GM19025 (cell line): Measurements from ENCODE around the gene SSBP3.
"Not testable (repeated sequence)": the region's sequence is repeated elsewhere in the genome, so short reads cannot be mapped to it uniquely, and the experiment has no call there.

Experiments used
- ATAC-seq: cut with Tn5 transposase; IDR thresholded peaks from one replicate; pipeline ENCODE4 v1.9.1; 2021; ENCODE audit warnings: mild to moderate bottlenecking, low read depth, moderate library complexity; ENCODE audit not compliant: unreplicated experiment

Gene SSBP3

GRCh38 chr1:54229281-54229891, 176.8 kb downstream of the SSBP3 start:
- no peak for ATAC-seq

GRCh38 chr1:54228638-54229079, 177.5 kb downstream of the SSBP3 start:
- ATAC-seq, result no peak

DNA sequence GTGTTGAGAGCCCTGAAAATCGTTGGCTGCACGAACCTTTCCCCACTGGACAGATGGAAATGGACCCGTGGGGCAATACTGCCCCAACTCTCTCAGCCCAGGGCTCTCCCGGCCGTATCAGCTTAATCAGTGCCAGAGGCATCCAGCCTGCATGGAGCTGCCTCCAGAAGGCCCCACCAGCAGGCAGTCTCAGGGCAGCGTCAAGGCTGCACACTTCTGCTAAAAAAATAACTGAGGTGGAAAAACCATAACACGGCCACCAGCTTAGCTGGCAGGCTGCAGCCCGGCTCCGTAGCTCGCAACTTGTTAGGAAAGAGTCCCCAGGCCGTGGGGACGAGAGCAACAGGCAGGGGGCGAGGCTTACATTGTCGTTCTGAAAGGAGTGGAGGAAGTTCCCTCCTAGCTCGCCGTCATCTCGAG, 178.3 kb downstream of the SSBP3 start:
- no peak for ATAC-seq

DNA sequence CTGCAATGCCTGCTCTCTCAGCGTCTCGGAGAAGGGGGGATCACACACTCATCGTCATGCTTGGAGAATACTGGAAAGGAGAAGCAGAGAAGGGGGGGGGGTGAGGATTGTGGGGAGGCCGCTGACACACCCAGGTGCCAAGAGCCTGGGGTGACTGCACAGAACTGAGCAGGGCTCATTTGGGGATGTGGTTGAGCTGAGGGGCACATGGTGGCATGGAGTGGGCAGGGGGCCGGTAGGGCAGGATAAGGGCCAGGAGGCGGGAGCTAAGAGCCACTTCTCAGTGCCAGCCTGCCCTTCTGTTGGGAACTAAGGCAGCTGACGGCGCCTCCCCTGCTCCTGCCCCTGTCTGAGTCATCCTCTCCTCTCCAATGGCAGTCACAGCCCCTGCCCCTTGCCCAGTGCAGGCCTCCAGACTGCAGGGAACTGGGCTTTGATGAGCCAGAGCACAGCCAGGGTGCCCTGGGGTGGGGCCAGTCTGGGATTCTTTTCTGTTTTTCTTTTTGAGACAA, 179.0 kb downstream of the SSBP3 start:
- no peak for ATAC-seq

DNA sequence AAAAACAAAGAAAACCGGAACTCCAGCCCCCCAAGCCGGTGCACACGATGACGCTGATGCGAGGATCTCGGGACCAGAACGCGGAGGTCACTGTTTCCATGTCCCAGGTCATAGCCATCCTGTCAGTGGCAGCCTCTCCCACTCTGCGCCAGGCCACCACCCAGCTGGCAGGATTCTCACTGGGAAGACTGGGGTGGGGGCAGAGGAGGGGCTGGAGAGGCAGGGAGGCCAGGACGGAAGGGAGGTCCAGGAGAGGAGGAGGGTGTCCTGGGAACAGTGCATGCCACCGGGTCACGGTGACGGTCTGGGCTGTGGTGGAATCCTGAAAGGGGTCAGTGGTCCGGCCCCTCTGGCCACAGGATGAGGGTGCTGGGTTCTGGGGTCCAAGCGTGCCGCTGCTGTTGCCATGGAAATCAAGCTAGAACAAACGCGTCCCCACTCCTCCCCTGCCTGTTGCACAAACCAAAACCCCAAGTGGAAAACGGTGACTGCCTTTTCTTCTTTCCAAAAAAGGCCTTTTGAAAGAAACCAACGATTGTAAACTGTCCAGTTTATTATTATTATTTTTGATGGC, 180.1 kb downstream of the SSBP3 start:
- no peak for ATAC-seq

GRCh38 chr1:54225378-54225777, 180.8 kb downstream of the SSBP3 start:
- ATAC-seq, result no peak

DNA sequence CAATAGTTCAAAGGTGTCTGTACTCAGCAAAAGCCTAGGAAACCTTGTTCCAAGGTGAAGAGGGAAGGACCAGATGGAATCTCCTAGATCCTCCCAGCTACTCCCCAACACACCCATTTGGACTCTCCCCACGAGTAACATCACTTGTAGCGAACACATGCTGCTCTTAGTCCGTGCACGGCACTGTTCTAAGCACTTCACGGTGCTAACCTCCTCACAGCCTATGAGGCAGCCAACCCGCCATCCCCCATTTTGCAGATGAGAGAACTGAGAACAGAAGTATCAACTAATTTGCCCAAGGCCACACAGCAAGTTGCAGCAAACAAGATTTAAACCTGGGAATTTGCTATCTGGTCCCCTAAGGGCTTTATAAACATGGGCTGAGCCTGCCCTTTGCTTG, 182.0 kb downstream of the SSBP3 start:
- ATAC-seq, result no peak

- no peak for ATAC-seq
Measured at GRCh38 chr1:54223441-54224202, 182.6 kb downstream of the SSBP3 start.

DNA sequence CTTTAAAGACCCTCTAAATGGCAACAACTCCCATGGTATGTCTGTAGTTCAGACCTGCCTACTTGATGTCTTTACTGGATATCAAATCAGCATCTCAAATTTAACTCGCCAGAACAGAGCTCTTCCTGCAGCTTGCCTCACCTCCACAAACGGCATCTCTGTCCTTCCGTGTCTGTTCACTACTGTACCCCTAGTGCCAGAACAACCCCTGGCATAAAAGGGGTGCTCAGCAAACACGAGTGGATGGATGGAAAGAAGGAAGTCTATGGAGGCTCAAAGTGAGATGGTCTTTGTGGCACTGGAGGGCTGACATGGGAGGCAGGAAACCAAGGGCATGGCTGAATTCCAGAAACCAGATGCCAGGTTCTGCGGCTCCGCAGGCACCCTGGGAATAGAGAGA, 183.5 kb downstream of the SSBP3 start:
- no peak for ATAC-seq

DNA sequence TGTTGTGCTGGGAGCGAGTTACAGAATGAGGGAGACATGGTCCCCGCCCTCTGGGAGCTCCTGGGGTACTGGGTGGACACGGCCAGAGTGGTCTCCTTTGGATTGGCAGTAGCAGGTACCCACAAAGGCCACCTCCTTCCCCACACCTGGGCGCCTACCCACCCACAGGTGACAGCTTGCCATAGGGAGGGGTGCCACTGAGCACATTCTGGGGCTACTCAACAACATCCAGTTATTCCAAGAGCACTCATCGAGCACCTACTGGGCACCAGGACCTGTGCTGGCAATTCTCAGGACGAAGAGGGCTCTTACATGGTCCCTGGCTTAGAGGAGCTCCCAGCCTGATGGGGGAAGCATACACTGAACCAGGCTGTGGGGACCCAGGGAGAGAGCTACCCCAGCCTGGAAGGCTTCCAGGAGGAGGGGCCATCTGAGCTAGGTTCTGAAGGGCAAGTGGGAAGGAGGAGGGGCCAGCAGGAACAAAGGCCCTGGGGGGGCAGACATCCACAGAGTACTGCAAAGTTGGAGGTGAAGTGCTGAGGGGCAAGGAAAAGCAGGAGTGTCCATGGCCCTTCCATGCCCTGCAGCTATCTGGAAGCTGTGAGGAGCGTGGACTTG, 184.2 kb downstream of the SSBP3 start:
- ATAC-seq, result no peak

GRCh38 chr1:54221113-54221834, 184.9 kb downstream of the SSBP3 start:
- ATAC-seq, result no peak

DNA sequence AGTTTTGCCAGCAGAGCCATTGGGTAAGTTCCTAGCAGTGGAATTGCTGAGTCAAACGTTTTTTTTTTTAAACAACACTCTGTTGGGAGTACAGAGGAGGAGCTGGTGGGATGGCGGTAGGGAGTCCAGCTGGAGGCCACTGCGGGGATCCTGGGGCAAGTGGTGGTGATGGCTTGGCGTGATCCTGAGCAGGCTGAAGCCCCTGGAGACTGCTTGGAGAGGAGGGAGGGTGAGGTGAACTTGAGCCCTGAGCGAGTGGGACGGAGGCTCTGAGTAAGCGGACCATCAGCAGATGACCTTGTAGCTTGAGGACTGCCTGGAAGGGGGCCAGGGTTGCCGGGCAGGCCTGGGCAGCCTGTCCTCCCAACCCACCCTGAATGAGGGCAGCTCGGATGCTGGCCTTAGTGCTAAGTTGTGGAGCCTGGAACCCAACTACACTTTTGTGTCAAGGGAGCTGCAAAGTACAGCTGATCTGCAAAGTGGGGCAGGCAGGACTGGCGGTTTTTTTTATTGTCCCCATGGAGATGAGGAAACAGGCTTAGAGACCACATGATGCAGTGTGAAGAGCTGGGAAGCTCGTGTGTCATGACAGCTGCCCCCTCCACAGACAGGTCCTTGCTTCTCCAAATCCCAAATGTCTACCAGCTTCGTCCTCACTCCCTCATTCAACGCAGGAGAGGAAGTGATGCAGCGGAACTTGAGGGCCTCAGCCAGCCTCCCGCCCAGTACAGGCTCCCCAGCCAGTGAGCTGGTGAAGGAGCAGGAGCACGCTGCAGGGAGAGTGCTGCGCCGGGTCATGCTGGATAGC, 186.0 kb downstream of the SSBP3 start:
- ATAC-seq, result no peak

DNA sequence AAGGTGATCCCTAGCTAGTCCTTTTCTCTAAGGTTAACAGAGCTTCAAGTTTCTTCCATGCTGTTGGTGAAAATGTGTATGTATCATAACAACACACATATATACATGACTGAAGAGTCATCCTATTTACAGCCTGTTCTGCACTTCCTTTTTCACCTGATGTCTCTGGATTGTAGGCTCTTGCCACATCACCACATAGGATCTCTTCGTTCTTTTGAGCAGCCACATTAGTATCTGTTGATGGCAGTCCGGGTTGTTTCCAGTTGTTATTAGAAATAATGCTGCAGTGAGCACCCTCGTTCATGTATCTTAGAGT, 186.5 kb downstream of the SSBP3 start:
- ATAC-seq, result no peak

- ATAC-seq, result no peak
Measured at GRCh38 chr1:54218883-54219687, 187.1 kb downstream of the SSBP3 start.

DNA sequence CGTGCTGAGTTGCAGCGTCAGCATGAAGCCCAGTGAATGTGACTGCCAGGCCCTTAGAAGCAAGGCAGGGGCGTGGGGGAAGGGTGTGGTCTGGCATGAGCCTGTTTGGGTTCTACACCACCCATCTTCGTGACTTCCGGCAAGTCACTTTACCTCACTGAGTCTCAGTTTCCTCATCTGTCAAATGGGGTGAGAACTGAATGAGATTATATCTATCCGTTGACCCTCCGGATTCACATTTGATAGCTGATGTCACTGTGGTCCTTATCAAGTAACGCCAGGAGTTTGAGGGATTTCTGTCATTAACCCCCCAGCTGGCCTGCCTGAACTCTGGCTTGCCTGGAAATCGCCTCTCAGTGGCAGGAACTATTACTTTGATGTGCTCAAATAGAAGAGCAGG, 190.7 kb downstream of the SSBP3 start:
- no peak for ATAC-seq

DNA sequence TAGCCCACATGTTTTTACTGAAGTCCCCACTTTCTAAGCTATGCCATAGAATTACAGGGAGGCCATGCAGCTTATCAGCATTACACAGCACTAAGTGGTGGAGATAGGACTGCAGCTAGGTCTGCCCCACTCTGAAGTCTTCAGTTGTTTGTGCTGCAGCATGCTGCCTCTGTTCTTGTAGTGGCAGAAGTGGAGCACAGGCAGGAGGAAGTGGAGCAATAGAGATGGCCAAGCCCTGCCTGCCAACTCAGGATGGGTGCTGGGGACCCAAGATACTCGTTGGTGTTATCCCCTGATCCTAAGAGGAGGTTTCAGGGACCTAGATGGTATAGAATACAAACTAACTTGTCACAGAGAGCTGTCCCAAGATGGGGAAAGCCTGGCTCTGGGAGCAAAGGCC, 193.3 kb downstream of the SSBP3 start:
- ATAC-seq, result no peak

- ATAC-seq, result not testable (repeated sequence)
Measured at GRCh38 chr1:54207896-54208295, 198.3 kb downstream of the SSBP3 start.

- ATAC-seq, result no peak
Measured at GRCh38 chr1:54207287-54207686, 198.9 kb downstream of the SSBP3 start.

DNA sequence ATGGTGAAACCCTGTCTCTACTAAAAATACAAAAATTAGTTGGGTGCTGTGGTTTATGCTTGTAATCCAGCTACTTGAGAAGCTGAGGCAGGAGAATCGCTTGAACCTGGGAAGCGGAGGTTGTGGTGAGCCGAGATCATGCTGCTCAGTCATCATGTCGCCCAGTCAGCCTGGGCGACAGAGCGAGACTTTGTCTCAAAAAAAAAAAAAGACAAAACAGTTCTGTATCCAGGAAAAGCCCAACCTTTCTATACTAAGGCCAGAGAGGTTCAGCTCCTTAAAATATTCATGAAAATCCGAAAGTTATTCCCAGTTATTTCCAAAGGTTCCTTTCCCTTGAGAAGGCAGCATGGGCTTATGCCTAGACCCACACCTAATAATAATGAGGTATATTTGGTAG, 202.0 kb downstream of the SSBP3 start:
- no peak for ATAC-seq
